ENCODE results near the gene NIFK. TPM values are rescaled to one million over a fixed set of nuclear protein-coding genes. Genes with fewer than 3 reads are reported as not detected.

The NIFK gene
- total and polyA plus RNA-seq, 7 donors = 19.9 to 51.2 (median 27.5) TPM

DNA sequence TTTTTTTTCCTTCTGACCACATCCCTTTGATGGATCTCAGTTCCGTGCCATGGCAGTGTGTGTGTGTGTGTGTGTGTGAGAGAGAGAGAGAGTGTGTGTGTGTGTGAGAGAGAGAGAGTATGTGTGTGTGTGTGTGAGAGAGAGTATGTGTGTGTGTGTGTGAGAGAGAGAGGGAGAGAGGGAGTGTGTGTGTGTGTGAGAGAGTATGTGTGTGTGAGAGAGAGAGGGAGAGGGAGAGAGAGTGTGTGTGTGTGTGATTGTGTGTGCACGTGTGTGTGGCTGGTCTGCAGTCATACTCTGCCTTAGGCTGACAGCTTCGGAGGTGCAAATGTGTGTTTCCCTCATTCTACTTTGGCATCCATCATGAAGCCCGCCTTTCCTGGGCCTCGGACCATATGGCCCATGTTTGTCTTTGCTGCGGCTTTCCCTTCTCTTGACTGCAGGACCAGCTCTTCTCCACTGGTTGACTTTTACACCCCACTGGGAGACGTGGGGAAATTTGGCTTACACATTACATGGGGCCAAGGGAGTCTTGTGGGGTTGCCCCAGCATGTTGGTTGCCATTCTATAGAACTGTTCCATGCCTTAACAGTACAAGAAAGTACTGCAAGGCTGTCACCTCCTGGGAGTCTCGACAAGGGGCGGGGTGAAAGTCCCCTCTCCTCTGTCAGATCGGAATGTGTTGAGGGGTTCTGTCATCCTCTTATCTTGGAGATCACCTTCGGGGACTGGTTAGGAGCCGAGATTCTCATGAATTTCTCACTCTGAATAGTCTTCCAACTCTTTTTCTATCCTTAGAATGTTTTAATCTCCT lies 40.4 kb upstream of the NIFK start:
- TF ChIP-seq POLR2AphosphoS5 (IDR thresholded peaks at IDR 0.05) (no peak), EP300 (IDR thresholded peaks at IDR 0.05) (no peak), POLR2A (IDR thresholded peaks at IDR 0.05) (no peak), CTCF (IDR thresholded peaks at IDR 0.05) (no peak)
- no peak for DNase-seq
- no peaks in the 10 kb centered on the region for H3K36me3 ChIP-seq
- no peak overlapping the region for H3K27ac ChIP-seq
- H3K4me3 ChIP-seq = no peak overlapping the region
- intact Hi-C loops (cut with DNase I) = no loop called here
- WGBS, 2 donors = 72 to 82% methylated on average over 12 of the region's 12 CpGs
- no peaks in the 10 kb centered on the region for H3K4me1 ChIP-seq
- no peaks in the 10 kb centered on the region for H3K27me3 ChIP-seq
- no peaks in the 10 kb centered on the region for H3K9me3 ChIP-seq

DNA sequence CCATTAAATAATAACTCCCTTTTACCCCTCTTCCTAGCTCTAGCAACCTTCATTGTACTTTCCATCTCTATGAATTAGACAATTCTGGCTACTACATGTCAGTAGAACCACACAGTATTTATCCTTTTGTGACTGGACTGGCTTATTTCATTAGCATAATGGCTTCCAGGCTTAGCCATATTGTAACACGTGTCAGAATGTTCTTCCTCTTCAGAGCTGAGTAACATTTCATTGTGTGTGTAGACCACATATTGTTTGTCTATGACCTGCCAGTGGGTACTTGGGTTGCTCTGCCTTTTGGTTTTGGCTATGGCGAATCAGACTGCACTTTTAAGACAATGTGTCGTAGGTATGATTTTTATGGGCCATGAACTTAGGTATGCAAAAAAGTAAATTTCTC lies 39.7 kb upstream of the NIFK start:
- WGBS, 2 donors = 83% methylated on average over 3 of the region's 3 CpGs
- H3K9me3 ChIP-seq = no peaks in the 10 kb centered on the region
- TF ChIP-seq EP300 (IDR thresholded peaks at IDR 0.05) (no peak), CTCF (IDR thresholded peaks at IDR 0.05) (no peak), POLR2A (IDR thresholded peaks at IDR 0.05) (no peak), POLR2AphosphoS5 (IDR thresholded peaks at IDR 0.05) (no peak)
- no peaks in the 10 kb centered on the region for H3K4me1 ChIP-seq
- H3K27me3 ChIP-seq = no peaks in the 10 kb centered on the region
- no peak for DNase-seq
- no peaks in the 10 kb centered on the region for H3K36me3 ChIP-seq
- intact Hi-C loops (cut with DNase I) = no loop called here
- no peak overlapping the region for H3K27ac ChIP-seq
- H3K4me3 ChIP-seq = no peak overlapping the region

DNA sequence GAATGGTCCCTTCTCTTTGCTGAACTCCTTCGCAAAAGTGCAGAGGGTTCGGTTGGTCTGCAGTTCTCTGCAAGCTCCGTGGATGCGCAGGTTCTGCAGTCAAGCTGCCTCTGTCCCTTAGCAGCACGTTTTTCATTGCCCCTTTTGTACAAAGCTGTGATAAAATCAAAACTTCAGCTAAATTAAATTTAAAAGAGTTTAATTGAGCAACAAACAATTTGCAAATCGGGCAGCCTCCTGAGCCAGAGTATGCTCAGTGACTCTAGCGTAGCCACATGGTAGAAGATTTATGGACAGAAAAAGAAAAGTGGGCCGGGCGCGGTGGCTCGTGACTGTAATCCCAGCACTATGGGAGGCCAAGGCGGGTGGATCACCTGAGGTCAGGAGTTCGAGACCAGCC lies 37.6 kb upstream of the NIFK start:
- H3K36me3 ChIP-seq = peaks cover 0 to 14% (median 0%) of the 10 kb centered on the region in 4 donors
- H3K4me1 ChIP-seq = no peaks in the 10 kb centered on the region
- intact Hi-C loops (cut with DNase I) = no loop called here
- 92% methylated on average over 13 of the region's 13 CpGs for WGBS, 2 donors
- H3K27ac ChIP-seq = no peak overlapping the region
- H3K9me3 ChIP-seq = no peaks in the 10 kb centered on the region
- DNase-seq = no peak
- H3K4me3 ChIP-seq = no peak overlapping the region
- no peak for TF ChIP-seq CTCF (IDR thresholded peaks at IDR 0.05)
- no peak for TF ChIP-seq POLR2AphosphoS5 (IDR thresholded peaks at IDR 0.05)
- no peak for TF ChIP-seq POLR2A (IDR thresholded peaks at IDR 0.05)
- no peak for TF ChIP-seq EP300 (IDR thresholded peaks at IDR 0.05)
- no peaks in the 10 kb centered on the region for H3K27me3 ChIP-seq

DNA sequence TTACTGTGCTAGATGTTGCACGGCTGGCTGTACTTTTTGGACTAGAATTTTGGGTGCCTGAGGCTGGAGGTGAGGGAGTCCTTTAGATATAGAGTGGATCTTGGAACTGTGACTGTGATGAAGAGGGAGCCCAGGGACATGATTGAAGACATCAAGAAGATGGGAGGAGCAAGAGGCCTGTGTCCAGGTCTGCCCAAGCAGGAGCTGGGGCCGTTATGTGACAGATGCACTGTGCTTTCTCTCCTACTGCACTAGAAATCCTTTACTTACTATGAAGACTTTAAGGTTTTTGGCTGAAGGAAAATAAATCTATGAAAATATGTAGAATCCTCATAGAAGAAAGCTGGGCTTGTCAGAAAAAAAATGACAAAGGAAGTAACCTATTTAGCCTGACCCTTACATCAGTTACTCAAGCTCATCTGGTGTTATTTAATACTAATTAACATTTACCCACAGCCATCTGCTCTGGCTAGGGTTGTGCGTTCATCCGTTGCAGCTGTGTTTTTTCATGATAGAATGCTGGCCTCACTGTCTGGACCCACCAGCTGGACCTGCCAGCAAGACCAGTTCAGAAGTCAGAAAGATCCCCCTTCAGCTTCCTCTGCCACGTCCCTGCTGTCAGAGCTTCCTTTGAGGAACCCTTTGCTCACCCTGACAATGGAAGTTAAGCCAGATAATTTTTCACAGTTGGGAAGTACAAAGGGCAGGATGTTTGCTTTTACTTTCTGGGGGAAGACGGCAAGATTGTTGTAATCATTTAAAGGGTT lies 35.5 kb upstream of the NIFK start:
- Histone ChIP-seq H3K27me3 (no peaks in the 10 kb centered on the region), H3K27ac (no peak overlapping the region), H3K4me1 (no peaks in the 10 kb centered on the region), H3K36me3 (peaks cover 0 to 33% (median 6%) of the 10 kb centered on the region in 4 donors), H3K4me3 (no peak overlapping the region), H3K9me3 (no peaks in the 10 kb centered on the region)
- WGBS, 2 donors = 50 to 55% methylated on average over 6 of the region's 6 CpGs
- intact Hi-C loops (cut with DNase I) = no loop called here
- no peak for TF ChIP-seq EP300 (IDR thresholded peaks at IDR 0.05)
- TF ChIP-seq CTCF (IDR thresholded peaks at IDR 0.05) = no peak
- TF ChIP-seq POLR2AphosphoS5 (IDR thresholded peaks at IDR 0.05) = no peak
- no peak for TF ChIP-seq POLR2A (IDR thresholded peaks at IDR 0.05)
- no peak for DNase-seq

Data from sigmoid colon (tissue), 7 donors.